GM12864 (cell line): ENCODE data around the gene ENO2.
A peak's percentile ranks its signal among the peaks of the same experiment; 100 is the strongest.

Experiments
- DNase-seq: peaks from one replicate; pipeline ENCODE4 v3.0.0-alpha.2; 2011; ENCODE audit warnings: low read depth
- H3K4me3 ChIP-seq: 2 replicates; pipeline ENCODE4 v1.5.1; 2011; ENCODE audit warnings: mild to moderate bottlenecking, low read depth, low read length, control low read depth
- TF ChIP-seq, protein P1 (sequence below): IDR thresholded peaks from 2 replicates; pipeline ENCODE4 v1.5.1; 2011; ENCODE audit warnings: low read depth, mild to moderate bottlenecking, moderate library complexity, low read length, control low read depth, inconsistent platforms; ENCODE audit errors: missing control alignments

The ENO2 gene

GRCh38 chr12:6959805-6960592 is 45.6 kb downstream of the ENO2 start:
- TF ChIP-seq, protein P1, sequence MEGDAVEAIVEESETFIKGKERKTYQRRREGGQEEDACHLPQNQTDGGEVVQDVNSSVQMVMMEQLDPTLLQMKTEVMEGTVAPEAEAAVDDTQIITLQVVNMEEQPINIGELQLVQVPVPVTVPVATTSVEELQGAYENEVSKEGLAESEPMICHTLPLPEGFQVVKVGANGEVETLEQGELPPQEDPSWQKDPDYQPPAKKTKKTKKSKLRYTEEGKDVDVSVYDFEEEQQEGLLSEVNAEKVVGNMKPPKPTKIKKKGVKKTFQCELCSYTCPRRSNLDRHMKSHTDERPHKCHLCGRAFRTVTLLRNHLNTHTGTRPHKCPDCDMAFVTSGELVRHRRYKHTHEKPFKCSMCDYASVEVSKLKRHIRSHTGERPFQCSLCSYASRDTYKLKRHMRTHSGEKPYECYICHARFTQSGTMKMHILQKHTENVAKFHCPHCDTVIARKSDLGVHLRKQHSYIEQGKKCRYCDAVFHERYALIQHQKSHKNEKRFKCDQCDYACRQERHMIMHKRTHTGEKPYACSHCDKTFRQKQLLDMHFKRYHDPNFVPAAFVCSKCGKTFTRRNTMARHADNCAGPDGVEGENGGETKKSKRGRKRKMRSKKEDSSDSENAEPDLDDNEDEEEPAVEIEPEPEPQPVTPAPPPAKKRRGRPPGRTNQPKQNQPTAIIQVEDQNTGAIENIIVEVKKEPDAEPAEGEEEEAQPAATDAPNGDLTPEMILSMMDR = no peak
- H3K4me3 ChIP-seq = peak overlapping the region; percentile 93
- DNase-seq = no peak

DNA sequence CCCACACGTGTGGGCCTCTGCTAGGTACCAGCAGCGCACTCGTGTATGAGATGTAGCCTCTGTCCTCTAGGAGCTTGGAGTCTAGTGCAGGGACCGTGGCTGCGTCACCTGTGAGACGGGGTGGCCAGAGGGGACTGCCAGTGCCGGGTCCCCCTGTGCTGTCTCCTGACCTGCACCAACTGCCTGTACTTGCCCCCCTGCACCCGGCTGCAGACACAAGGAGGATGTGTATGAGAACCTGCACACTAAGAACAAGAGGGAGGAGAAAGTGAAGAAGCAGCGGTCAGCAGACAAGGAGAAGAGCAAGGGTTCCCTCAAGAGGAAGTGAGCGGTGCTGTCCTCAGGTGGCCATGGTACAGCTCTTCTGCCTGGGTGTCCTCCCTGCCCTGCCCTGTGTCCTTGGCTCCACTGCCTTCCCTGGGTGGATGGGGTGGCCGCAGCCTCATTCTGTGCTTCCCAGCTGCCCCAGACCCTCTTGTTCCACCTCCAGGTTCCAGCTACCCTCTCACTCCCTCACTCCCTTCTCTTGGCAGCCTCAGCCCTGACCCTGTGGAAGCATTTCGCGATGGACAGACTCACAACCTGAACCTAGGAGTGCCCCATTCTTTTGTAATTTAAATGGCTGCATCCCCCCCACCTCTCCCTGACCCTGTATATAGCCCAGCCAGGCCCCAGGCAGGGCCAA is 46.4 kb downstream of the ENO2 start:
- peak overlapping the region; percentile 33 for H3K4me3 ChIP-seq
- DNase-seq = no peak
- TF ChIP-seq, protein P1 = peak; percentile 63

GRCh38 chr12:6961278-6961694 is 46.9 kb downstream of the ENO2 start:
- peak overlapping the region; percentile 33; the same call in 1 of the 2 replicates for H3K4me3 ChIP-seq
- TF ChIP-seq, protein P1 = no peak
- DNase-seq = no peak

DNA sequence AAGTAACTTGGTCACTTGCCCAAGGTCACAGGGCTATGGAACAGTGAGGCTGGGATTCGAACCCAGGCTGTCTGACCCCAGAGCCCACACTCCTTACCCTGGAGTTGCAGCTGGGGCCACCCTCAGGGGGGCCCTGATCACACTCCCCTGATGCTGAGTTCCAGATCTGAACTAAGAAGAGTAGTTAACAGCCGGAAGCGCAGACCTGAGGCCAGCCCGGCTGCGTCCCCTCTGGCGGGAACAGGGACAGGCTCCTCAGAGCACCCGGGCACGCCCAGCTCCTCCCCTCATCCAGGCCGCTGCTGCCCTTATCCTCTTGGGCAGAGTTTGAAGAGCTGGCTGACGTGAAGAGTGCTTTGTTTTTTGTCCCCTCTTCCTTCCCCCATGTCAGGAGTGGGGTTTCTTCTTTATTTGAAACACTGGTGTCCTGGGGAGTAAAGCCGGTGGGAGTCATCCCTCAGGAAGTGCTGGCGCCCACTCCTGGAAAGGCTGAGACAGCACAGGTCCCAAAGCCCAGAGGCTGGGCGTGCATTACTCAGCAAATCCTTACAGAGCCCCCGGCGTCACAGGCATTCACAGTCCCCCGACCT is 47.4 kb downstream of the ENO2 start:
- TF ChIP-seq, protein P1 = peak; percentile 50
- no peak for DNase-seq
- H3K4me3 ChIP-seq = no peak overlapping the region; the same call in 1 of the 2 replicates

DNA sequence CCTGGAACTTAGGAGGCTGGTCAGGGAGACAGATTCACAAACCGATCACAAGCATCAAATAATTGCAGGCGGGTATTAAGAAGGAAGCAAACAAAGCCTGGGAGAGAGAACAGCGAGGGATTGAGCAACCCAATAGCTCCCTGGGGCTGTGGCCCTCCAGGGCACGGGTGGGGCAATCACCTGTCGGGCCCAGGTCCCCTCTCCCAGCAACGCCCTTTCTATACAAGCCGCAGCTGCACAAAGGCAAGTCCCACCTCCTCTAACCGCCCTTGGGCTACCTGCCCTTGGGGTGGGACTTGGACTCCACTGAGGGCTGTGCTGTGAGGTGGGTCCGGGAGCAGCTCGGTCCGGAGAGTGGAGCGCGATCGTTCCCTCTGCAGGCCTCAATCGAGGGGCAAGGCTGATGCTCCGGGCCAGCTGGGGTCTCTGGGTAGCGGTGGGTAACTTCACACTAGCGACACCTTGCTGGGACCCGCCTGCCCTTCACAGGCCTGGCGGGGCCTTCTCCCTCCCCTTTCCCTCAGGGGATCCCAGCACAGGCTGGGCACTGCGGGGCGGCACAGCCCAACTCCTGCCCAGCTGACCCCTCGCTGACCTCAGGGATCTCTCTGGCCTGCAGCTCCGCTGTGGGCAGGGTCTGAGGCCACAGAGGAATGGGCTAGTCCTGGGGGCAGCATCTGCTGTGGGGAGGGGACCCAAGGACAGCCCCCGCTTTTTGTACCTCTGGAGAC is 48.1 kb downstream of the ENO2 start:
- no peak for DNase-seq
- TF ChIP-seq, protein P1 = no peak
- H3K4me3 ChIP-seq = no peak overlapping the region

DNA sequence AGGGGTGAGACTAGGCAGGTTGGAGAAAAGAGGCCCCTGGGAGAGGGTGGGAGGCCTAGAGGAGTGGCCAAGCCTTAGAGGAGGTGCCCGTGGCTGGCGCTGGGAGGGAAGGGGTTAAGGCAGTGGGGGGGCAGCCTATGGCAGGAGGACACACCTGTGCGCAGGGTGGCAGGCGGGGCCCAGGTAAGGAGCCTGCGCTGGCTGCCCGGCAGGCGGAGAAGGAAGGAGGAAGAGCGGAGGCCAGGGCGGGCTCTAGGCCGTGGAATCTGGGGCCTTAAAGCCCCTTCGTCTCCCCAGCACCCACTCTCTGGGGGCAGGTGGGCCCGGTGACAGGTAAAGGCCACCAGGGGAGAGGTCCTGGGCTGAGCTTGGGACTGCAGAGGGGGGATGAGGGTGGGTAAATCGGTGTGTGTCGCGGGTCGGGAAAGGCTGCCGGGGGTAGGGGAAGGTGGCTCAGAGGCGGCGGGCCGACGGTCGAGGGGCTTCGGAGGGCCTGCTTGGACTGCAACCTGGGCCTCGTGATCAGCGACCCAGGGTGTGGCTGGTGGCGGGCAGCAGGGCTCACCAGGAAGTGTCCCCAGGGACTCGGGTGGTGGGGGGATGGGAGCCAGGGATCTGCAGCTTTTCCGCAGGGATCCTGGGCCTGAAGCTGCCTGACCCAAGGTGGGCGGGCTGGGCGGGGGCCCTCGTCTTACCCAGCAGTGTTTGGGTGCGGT is 48.8 kb downstream of the ENO2 start:
- TF ChIP-seq, protein P1 = no peak
- DNase-seq = no peak
- H3K4me3 ChIP-seq = no peak overlapping the region
